Islet of Langerhans (tissue), 1 donor: ENCODE results near the gene SHANK1.

Source experiments
- FAIRE-seq: peaks from one replicate; lab custom pipeline; 2011; peaks lifted over from hg19 to GRCh38; lab: Jason Lieb, UNC

Gene SHANK1

GRCh38 chr19:50686310-50687032, 33.1 kb downstream of the SHANK1 start:
- FAIRE-seq, result no peak

GRCh38 chr19:50679177-50680125, 40.2 kb downstream of the SHANK1 start:
- no peak for FAIRE-seq

GRCh38 chr19:50678323-50678722, 41.3 kb downstream of the SHANK1 start:
- no peak for FAIRE-seq

DNA sequence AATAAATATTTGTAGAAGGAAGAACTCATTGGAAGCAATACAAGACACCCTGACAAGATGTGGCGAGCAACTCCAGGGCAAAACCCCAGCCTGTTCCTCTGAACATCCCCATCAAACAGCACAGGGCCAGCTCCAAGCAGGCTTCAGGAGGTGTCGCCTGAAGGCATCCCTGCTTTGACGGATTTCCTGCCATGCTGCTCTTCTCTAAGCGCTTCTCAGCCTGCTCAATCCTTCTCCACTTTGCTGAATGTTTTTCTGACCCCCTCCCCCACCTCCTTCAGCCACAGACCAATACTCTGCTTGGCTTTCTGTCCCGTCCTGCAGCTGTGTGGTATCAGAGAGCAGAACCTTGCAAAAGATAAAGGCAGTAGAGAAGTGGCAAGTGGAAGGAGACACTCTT, 42.0 kb downstream of the SHANK1 start:
- FAIRE-seq, result no peak

GRCh38 chr19:50676625-50677197, 42.9 kb downstream of the SHANK1 start:
- no peak for FAIRE-seq

DNA sequence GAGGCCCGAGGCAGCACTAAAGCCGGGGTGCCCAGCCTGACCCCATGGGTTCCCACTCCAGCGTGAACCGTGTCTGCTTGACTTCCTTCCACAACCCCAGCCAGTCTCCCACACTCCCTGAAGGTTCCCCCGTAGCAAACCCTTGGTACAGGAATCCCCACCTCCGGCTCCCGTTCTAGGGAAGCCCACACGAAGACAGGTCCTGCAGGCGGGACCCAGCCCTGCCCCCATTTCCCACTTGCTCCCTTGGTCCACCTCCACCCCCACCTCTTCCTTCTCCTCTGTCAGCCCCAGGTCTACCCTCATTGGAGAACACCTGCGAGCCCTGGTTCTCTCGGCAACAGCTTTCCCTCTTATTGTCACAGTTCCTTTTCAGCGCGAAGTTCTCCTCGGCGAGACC, 46.5 kb downstream of the SHANK1 start:
- no peak for FAIRE-seq

GRCh38 chr19:50670102-50670380, 49.6 kb downstream of the SHANK1 start:
- FAIRE-seq, result no peak

GRCh38 chr19:50669302-50670101, 50.1 kb downstream of the SHANK1 start:
- no peak for FAIRE-seq

GRCh38 chr19:50668879-50669278, 50.7 kb downstream of the SHANK1 start:
- no peak for FAIRE-seq

GRCh38 chr19:50668416-50668815, 51.2 kb downstream of the SHANK1 start:
- FAIRE-seq, result no peak

DNA sequence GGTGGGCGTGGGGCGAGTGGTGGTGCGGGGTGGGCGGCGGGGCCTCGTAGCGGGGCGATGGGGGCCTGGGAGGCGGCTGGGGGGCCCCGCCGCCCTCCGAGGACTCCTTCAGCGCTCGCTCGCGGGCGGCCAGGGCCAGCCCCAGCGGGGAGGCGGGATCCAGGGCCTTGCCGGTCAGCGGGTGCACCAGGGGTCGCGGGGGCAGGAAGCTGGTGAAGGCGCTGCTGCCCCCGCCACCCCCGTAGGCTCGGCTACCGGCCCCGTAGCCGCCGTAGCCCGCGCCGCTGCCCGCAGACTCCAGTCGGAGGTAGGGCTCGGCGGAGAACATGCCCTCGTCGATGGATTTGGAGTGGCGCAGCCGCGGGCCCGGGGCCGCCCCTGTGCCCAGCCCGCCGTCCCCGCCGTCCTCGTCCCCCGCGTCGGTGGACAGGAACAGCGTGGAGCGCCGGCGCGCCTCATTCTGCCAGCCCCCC, 51.8 kb downstream of the SHANK1 start:
- no peak for FAIRE-seq

GRCh38 chr19:50667177-50667758, 52.3 kb downstream of the SHANK1 start:
- FAIRE-seq, result no peak

- FAIRE-seq, result no peak
These were observed 53.0 kb downstream of the SHANK1 start for GRCh38 chr19:50666346-50667176.

DNA sequence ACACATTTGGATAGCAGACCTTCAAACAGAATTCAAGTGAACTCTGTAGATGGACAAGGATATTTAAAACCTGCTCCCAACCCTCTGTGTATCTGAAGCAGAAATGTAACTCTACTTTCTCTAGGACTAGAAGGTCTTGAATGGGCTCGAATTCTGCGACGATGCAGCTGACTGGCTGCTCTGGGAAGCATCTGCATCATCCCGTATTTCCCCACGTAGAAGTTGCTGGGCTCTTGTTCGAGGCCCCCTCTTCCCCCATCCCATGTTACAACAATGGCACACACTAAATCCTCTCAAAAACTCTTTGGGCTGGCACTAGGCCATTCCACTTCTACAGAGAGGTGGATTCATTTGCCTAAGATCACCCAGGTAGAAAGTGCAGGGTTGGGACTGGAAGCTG, 55.4 kb downstream of the SHANK1 start:
- no peak for FAIRE-seq

DNA sequence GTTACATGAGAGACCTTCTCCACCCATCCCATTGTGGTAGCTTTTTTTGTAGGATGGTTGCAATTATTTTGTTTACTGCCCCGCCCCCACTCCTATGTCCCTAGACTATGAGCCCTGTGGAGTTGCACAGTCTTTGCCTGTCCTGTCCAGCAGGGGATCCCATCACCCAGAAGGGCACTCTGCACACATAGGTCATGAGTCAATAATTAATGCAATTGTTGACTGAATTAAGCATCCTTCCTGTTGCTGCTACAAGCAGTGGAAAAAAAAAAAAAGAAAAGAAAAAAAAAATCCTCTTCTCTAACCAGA, 56.2 kb downstream of the SHANK1 start:
- FAIRE-seq, result no peak

GRCh38 chr19:50662651-50663481, 56.7 kb downstream of the SHANK1 start:
- no peak for FAIRE-seq

DNA sequence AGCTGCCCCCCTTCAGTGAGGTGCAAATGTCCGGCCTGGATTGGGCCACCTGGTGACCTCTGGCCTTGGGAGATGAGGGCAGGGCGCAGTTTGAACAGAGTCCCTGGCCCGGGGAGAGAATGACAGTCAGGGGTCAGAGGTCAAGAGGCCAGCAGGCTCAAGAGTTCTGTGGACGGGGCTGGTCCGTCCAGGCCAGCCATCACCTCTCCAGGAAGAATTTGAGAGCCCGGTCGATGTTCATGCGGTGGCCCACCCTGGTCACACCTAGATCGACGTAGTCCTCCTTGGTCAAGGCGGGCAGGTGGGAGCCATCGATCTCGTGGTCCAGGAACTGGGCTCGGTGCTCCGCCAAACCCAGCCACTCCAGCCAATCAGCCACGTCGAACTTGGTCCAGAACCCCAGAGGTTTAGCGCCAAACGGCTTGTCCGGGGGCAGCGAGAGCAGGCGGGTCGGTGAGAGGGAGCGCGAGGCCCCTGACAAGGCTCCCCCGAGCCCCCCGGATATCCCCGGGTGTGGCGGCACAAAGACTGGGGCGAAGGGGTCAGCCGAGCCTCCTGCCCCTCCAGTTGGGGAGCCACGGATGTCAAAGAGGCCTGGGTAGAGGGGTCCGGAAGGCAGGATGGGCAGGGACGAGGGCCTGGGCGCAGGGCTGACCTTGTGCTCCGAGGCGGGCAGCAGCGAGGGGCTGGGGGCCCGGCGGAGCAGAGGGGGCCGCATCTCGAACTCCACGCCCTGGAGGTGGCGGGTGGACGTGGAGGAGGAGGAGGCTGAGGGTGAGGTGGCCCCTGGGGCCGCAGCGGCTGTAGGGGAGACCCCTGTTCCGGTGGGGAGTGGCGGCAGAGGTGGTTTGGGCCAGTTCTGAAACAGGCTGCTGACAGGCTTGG, 57.6 kb downstream of the SHANK1 start:
- FAIRE-seq, result no peak

GRCh38 chr19:50661023-50661422, 58.6 kb downstream of the SHANK1 start:
- no peak for FAIRE-seq

DNA sequence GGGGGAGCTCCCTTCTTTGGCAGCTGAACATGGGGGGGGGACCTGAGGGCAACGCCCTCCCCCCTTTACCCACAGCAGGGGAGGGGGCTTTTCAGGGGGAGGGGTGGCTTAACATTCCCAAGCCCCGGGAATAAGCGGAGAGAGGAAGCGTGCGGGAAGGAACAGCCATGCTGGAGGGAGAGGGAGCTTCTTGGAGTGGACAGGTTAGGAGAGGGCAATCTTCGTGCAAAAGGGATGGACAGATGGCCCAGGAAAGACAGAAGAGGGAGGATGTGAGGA, 59.6 kb downstream of the SHANK1 start:
- FAIRE-seq, result no peak
